Activated T-helper 2 cell treated with anti-CD3 and anti-CD28 coated beads, Interferon-gamma antibody, Interleukin-2, Interleukin-4, amounts not matched to agents 10 μg/mL and 5 μg/mL and 100 μg/mL, durations not matched to agents 14 hours and 24 hours and 36 hours (primary cell): Measurements from ENCODE around the gene OR10Z1. TPM values are rescaled to one million over a fixed set of nuclear protein-coding genes. Genes with fewer than 3 reads are reported as not detected.

Experiments
- DNase-seq: peaks from one replicate; pipeline ENCODE4 v3.0.0; 2021; ENCODE audit warnings: low spot score
- H3K27ac Mint-ChIP-seq: one replicate; pipeline ENCODE4 v1.8.0; 2021; ENCODE audit warnings: mixed read lengths
- H3K27me3 Mint-ChIP-seq: one replicate; pipeline ENCODE4 v1.8.0; 2021; ENCODE audit warnings: low read depth, mixed read lengths
- H3K36me3 Mint-ChIP-seq: one replicate; pipeline ENCODE4 v1.8.0; 2021; ENCODE audit warnings: low read depth, mixed read lengths
- H3K4me1 Mint-ChIP-seq: one replicate; pipeline ENCODE4 v1.8.0; 2021; ENCODE audit warnings: low read depth, mixed read lengths
- H3K4me3 Mint-ChIP-seq: one replicate; pipeline ENCODE4 v1.8.0; 2021; ENCODE audit warnings: low read depth, mild to moderate bottlenecking, moderate library complexity, mixed read lengths
- H3K9me3 Mint-ChIP-seq: one replicate; pipeline ENCODE4 v1.8.0; 2021; ENCODE audit warnings: mixed read lengths
- intact Hi-C: fragments of 100-400 bp; cut with micrococcal nuclease; formaldehyde crosslinking; loops from one replicate; pipeline ENCODE4 v1.15.1; 2023
- total RNA-seq: library from RNA; stranded (reverse); gene quantifications from 2 replicates; pipeline ENCODE4 v1.2.3, GENCODE V29; 2022

Gene OR10Z1
- total RNA-seq, 1 donor from 2014 or later = not detected

GRCh38 chr1:158613764-158614163, 8.7 kb downstream of the OR10Z1 start:
- H3K36me3 Mint-ChIP-seq = no peaks in the 10 kb centered on the region
- intact Hi-C loops = no loop called here
- no peaks in the 10 kb centered on the region for H3K4me1 Mint-ChIP-seq
- no peak overlapping the region for H3K4me3 Mint-ChIP-seq
- peaks cover 9% of the 10 kb centered on the region for H3K27me3 Mint-ChIP-seq
- no peaks in the 10 kb centered on the region for H3K9me3 Mint-ChIP-seq
- no peak for DNase-seq
- H3K27ac Mint-ChIP-seq = no peak overlapping the region

- H3K4me3 Mint-ChIP-seq = no peak overlapping the region
- no peaks in the 10 kb centered on the region for H3K4me1 Mint-ChIP-seq
- H3K27ac Mint-ChIP-seq = no peak overlapping the region
- no peak for DNase-seq
- H3K36me3 Mint-ChIP-seq = no peaks in the 10 kb centered on the region
- H3K9me3 Mint-ChIP-seq = no peaks in the 10 kb centered on the region
- intact Hi-C loops = no loop called here
- peaks cover 2% of the 10 kb centered on the region for H3K27me3 Mint-ChIP-seq
Measured at GRCh38 chr1:158638146-158638545, 33.1 kb downstream of the OR10Z1 start.

- no peak overlapping the region for H3K4me3 Mint-ChIP-seq
- no peaks in the 10 kb centered on the region for H3K4me1 Mint-ChIP-seq
- no peaks in the 10 kb centered on the region for H3K9me3 Mint-ChIP-seq
- intact Hi-C loops = no loop called here
- peaks cover 2% of the 10 kb centered on the region for H3K27me3 Mint-ChIP-seq
- H3K36me3 Mint-ChIP-seq = no peaks in the 10 kb centered on the region
- no peak overlapping the region for H3K27ac Mint-ChIP-seq
- DNase-seq = no peak
Measured at GRCh38 chr1:158638904-158639303, 33.8 kb downstream of the OR10Z1 start.

GRCh38 chr1:158644449-158644848, 39.4 kb downstream of the OR10Z1 start:
- H3K27ac Mint-ChIP-seq = no peak overlapping the region
- intact Hi-C loops = loop anchor here (10.0 kb wide), 1 partner anchor 330 kb away; no protein-coding TSS in a partner anchor
- H3K27me3 Mint-ChIP-seq = no peaks in the 10 kb centered on the region

GRCh38 chr1:158646465-158646864, 41.4 kb downstream of the OR10Z1 start:
- intact Hi-C loops = loop anchor here (10.0 kb wide), 1 partner anchor 328 kb away; no protein-coding TSS in a partner anchor
- Mint-ChIP-seq H3K36me3 (no peaks in the 10 kb centered on the region), H3K4me1 (peaks cover 10% of the 10 kb centered on the region), H3K9me3 (no peaks in the 10 kb centered on the region), H3K27me3 (peaks cover 3% of the 10 kb centered on the region), H3K27ac (no peak overlapping the region), H3K4me3 (no peak overlapping the region)
- no peak for DNase-seq

More at GRCh38 chr1:158644449-158644848, 39.4 kb downstream of the OR10Z1 start:
- Mint-ChIP-seq H3K9me3 (no peaks in the 10 kb centered on the region), H3K4me1 (peaks cover 10% of the 10 kb centered on the region), H3K36me3 (no peaks in the 10 kb centered on the region), H3K4me3 (no peak overlapping the region)
- no peak for DNase-seq

- intact Hi-C loops = loop anchor here (10.0 kb wide), 1 partner anchor 326 kb away; no protein-coding TSS in a partner anchor
- H3K9me3 Mint-ChIP-seq = no peaks in the 10 kb centered on the region
- no peak overlapping the region for H3K4me3 Mint-ChIP-seq
- no peak for DNase-seq
- H3K36me3 Mint-ChIP-seq = no peaks in the 10 kb centered on the region
- H3K4me1 Mint-ChIP-seq = peaks cover 14% of the 10 kb centered on the region
- H3K27ac Mint-ChIP-seq = no peak overlapping the region
- H3K27me3 Mint-ChIP-seq = peaks cover 11% of the 10 kb centered on the region
Measured at GRCh38 chr1:158649052-158649451, 44.0 kb downstream of the OR10Z1 start.

- Mint-ChIP-seq H3K4me1 (peaks cover 4% of the 10 kb centered on the region), H3K36me3 (no peaks in the 10 kb centered on the region), H3K9me3 (no peaks in the 10 kb centered on the region), H3K27me3 (peaks cover 24% of the 10 kb centered on the region), H3K27ac (no peak overlapping the region), H3K4me3 (no peak overlapping the region)
- intact Hi-C loops = no loop called here
- DNase-seq = no peak
Measured at GRCh38 chr1:158652721-158653334, 47.8 kb downstream of the OR10Z1 start.

GRCh38 chr1:158654086-158654485, 49.0 kb downstream of the OR10Z1 start:
- DNase-seq = no peak
- intact Hi-C loops = no loop called here
- Mint-ChIP-seq H3K4me3 (no peak overlapping the region), H3K4me1 (peaks cover 4% of the 10 kb centered on the region), H3K36me3 (no peaks in the 10 kb centered on the region), H3K27ac (no peak overlapping the region), H3K9me3 (no peaks in the 10 kb centered on the region), H3K27me3 (peaks cover 30% of the 10 kb centered on the region)

GRCh38 chr1:158654571-158654970, 49.5 kb downstream of the OR10Z1 start:
- no peak overlapping the region for H3K4me3 Mint-ChIP-seq
- intact Hi-C loops = no loop called here
- DNase-seq = no peak
- peaks cover 30% of the 10 kb centered on the region for H3K27me3 Mint-ChIP-seq
- H3K4me1 Mint-ChIP-seq = peaks cover 4% of the 10 kb centered on the region
- no peaks in the 10 kb centered on the region for H3K9me3 Mint-ChIP-seq
- H3K36me3 Mint-ChIP-seq = no peaks in the 10 kb centered on the region
- no peak overlapping the region for H3K27ac Mint-ChIP-seq

Other genes starting within 250 kb of the OR10Z1 start
- gene OR10T2, start 205.8 kb upstream of the OR10Z1 start, total RNA-seq = not detected in 2 replicates
- gene OR10K2, start 179.0 kb upstream of the OR10Z1 start, total RNA-seq = not detected in 2 replicates
- gene OR10K1, start 143.4 kb upstream of the OR10Z1 start, total RNA-seq = not detected in 2 replicates
- not detected in 2 replicates for gene OR10R2, start 133.0 kb upstream of the OR10Z1 start, total RNA-seq
- gene OR6Y1, start 50.9 kb upstream of the OR10Z1 start, total RNA-seq = not detected in 2 replicates
- not detected in 2 replicates for gene OR6P1, start 34.7 kb upstream of the OR10Z1 start, total RNA-seq
- gene OR10X1, start 25.4 kb upstream of the OR10Z1 start, total RNA-seq = not detected in 2 replicates
- 0.02 and 0.30 TPM in 2 replicates for gene SPTA1, start 81.4 kb downstream of the OR10Z1 start, total RNA-seq
- gene OR6K2, start 95.4 kb downstream of the OR10Z1 start, total RNA-seq = not detected in 2 replicates
- not detected in 2 replicates for gene OR6K3, start 115.5 kb downstream of the OR10Z1 start, total RNA-seq
- not detected in 2 replicates for gene OR6K6, start 149.5 kb downstream of the OR10Z1 start, total RNA-seq
- gene OR6N1, start 166.9 kb downstream of the OR10Z1 start, total RNA-seq = not detected in 2 replicates
- gene OR6N2, start 175.9 kb downstream of the OR10Z1 start, total RNA-seq = not detected in 2 replicates
- gene MNDA, start 226.1 kb downstream of the OR10Z1 start, total RNA-seq = not detected in 2 replicates